CD4-positive, alpha-beta T cell treated with Interleukin-1 beta for 1 hour (primary cell): ENCODE data around the gene CCT5.
"Not testable (repeated sequence)": the region's sequence is repeated elsewhere in the genome, so short reads cannot be mapped to it uniquely, and the experiment has no call there.

Experiments used
- DNase-seq, 2 donors: peaks; one replicate each; pipeline ENCODE4 v3.0.0-alpha.2; 2020 to 2022

Gene CCT5

DNA sequence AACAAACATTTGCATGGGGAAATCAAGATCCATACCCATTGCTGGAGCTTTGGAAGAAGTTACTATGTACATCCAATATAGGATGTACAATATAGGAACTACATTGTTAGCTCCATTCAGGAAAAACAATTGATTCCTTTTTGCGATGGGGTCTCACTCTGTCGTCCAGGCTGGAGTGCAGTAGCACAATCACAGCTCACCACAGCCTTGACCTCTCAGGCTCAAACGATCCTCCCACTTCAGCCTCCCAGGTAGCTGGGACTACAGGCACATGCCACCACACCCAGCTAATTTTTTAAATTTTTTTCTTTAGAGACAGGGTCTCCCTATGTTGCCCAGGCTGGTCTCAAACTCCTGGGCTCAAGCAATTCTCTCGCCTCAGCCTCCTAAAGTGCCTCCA is 2.9 kb upstream of the CCT5 start:
- not testable (repeated sequence) for DNase-seq

DNA sequence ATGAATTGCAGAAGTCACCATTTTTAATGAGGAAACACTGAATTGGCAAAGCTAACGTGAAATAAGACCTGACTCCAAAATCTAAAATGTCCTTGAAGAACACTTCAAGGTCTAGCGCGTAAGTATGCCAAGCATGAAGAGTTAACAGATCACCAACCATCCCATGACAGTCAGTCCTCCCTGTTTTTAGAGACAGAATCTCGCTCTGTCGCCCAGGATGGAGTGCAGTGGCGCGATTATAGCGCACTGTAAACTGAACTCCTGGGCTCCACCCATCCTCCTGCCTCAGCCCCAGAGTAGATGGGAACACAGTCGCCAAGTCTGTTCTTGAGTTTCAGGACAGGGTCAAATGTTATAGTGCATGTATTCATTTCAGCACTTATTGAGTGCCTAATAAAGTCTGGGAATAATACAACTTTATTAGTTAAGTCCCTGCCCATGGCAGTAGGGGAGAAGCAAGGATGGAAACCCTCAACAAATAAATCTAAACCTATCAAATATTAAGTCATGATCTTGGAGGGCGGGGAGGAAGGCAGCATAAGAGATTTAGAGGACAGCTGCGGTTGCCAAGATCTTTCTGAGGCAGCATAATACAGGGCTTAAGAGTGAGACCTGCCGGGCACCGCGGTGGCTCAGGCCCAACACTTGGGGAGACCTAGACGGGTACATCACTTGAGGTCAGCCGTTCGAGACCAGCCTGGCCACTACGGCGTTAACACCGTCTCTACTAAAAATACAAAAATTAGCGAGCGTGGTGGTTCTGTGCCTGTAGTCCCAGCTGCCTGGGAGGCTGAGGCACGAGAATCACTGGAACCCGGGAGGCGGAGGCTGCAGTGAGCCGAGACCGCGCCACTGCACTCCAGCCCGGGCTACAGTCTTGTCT is 1.5 kb upstream of the CCT5 start:
- no peak for DNase-seq

- peak in 1 of 2 donors; percentile 16 for DNase-seq
Observed at GRCh38 chr5:10250806-10251276, 761 bp downstream of the CCT5 start.

- no peak for DNase-seq
Observed at GRCh38 chr5:10251405-10251804, 1.3 kb downstream of the CCT5 start.

DNA sequence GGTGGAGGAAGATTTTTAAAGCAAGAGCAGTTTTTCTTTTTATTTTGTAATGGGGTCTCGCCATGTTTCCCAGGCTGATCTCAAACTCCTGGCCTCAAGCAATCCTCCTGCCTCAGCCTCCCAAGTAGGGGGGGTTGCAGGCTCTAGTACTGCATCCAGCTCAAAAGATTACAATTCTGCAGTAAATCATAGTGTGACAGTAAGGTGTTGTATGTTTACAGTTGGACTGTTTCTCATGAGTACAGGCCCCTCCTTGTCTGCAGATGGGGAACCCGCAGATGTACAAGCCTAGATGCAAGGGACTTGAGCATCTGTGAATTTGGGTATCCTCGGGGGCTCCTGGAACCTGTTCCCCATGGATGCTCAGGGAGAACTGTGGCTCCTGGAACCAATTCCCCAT is 3.3 kb downstream of the CCT5 start:
- DNase-seq: no peak

DNA sequence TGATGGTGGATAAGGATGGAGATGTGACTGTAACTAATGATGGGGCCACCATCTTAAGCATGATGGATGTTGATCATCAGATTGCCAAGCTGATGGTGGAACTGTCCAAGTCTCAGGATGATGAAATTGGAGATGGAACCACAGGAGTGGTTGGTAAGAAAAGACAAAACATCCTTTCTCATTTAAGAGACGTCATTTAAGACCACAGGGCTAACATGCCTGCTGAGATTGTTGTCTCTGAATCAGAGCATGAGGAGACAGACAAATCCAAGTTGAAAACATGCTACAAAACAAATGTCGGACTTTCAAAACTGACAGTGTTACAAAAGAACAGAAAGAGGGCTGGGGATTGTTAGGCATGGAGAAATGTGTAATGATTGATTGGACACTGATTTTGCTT is 4.6 kb downstream of the CCT5 start:
- no peak for DNase-seq

- no peak for DNase-seq
Observed at GRCh38 chr5:10257870-10258269, 7.8 kb downstream of the CCT5 start.

DNA sequence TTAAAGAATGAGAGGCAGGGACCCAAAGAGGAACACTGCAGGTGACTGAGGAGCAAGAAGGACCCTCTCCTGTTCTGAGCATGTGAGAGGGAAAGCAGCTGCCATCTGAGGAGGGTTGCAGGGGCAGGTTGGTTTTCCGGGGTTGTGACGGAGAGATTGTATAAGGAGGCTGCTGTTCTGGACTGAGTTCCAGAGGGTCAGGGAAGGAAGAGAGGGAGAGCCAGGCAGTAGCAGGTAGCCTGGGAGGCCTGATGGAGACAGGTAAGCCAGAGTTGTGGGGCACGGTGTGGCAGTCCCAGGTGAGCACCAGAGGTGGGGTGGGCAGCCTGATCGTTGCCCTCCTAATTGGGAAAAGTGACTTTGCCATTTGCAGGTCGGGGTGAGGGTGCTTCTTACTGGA is 9.8 kb downstream of the CCT5 start:
- no peak for DNase-seq

- no peak for DNase-seq
Observed at GRCh38 chr5:10261065-10261464, 11.0 kb downstream of the CCT5 start.

GRCh38 chr5:10262121-10262774 is 12.2 kb downstream of the CCT5 start:
- no peak for DNase-seq

DNA sequence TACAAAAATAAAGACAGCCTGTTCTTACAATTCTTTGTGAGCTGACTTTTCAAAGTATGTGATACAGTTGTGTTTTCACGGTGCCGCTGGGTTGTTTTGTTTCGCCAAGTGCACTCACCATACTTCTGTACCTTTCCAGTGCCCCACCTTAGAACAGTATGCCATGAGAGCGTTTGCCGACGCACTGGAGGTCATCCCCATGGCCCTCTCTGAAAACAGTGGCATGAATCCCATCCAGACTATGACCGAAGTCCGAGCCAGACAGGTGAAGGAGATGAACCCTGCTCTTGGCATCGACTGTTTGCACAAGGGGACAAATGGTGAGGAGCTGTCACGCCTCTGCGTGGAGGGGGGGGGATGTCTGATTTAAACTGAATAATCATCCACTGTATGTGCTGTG is 12.9 kb downstream of the CCT5 start:
- DNase-seq: no peak

- no peak for DNase-seq
Observed at GRCh38 chr5:10264604-10265003, 14.5 kb downstream of the CCT5 start.

DNA sequence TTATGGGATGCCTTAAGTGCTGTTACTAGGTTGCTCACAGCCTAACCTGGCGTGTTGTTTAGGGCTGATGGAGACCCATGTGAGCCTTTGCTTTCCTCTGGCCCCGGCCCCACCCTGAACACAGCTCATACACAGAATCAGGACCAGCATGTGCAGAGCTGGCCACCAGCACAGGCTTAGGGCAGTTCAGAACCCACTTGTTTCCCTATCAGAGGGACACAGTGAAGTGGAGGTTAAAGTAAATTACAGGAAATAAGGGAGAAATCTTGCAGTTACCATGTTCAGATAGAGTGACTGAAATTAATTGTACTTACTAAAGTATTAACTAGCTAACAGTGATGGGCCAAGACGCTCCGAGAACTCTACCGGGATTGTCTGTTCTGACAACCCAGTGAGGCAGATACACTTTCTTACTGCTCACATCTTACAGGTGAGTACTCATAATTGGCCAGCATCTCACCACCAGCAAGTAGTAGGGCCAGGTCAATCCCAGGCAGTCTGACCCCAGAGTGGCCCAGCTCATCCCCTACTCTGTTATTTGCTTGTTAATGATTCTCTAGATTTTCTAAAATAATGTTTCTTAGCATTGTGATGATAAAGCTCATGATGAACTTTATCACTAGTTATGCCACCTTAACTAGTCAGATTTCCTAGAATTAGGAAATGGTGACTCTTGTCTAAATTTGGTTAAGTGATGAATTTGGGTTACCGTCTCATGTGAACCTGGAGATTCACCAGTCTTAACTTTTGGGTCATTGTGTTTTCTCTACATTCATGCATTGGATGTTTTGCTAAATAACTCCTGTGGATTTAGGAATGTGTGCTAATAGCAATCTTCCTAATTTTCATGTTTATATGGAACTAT is 15.4 kb downstream of the CCT5 start:
- no peak for DNase-seq

DNA sequence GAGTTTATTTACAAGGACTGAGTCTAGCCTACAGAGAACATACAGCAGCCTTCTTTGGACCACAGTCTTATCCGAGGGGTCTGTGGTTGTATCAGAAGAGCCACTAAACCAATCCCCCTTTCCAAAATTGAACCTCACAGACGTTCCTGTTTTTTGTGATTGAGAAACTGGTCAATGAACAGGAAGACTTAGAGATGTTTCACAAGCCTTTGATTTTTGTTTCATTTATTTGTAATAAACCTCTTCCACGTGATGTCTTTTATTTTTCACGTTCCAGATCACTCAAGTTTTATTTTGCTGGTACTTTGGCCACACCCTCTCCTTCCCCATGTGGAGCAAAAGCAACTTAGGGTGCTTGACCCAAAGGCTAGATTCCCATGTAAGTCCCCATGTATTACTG is 16.1 kb downstream of the CCT5 start:
- DNase-seq: no peak

DNA sequence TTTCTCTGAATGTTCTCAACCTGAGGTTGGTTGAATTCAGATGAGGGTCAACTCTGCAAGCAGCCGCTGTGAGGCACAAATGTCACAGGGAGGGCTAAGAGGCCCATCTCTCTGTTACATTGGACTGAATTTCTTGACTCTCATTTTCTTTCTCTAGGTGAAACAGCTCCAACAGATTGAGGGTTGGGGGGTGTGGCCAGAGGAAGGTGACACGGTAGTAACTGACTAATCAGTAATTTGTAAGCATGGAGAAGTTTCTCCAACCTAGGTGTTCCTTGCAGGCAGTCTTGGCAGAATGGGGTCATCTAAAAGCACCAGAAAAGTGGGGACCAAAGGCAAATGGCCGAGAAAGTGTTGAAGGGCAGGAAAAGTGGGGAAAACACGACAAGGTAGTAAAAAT is 16.8 kb downstream of the CCT5 start:
- no peak for DNase-seq

DNA sequence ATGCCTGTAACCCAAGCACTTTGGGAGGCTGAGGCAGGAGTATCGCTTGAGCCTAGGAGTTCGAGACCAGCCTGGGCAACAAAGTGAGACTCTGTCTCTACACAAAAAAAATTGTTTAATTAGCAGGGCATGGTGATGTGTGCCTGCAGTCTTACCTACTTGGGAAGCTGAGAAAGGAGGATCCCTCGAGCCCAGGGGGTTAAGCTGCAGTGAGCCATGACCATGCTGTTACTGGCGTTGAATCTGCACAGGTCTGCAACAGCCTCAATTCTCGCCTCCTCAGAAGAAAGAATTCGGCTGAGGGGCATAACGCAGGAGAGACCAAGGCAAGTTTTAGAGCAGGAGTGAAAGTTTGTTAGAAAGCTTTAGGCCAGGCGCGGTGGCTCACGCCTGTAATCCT is 18.0 kb downstream of the CCT5 start:
- no peak for DNase-seq

GRCh38 chr5:10272053-10272874 is 22.2 kb downstream of the CCT5 start:
- DNase-seq: no peak

DNA sequence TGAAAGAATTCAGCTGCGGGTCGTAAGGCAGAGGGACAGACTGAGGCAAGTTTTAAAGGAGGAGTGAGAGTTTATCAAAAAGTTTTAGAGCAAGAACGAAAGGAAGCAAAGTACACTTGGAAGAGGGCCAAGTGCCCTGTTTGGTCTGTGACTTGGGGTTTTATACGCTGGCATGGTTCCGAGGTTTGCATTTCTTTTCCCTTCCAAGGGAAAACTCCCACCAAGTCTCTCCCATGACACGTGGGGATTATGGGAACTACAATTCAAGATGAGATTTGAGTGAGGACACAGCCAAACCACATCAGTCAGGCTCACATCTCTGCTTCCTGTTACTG is 22.8 kb downstream of the CCT5 start:
- DNase-seq: not testable (repeated sequence)

GRCh38 chr5:10275460-10275859 is 25.4 kb downstream of the CCT5 start:
- DNase-seq: no peak

DNA sequence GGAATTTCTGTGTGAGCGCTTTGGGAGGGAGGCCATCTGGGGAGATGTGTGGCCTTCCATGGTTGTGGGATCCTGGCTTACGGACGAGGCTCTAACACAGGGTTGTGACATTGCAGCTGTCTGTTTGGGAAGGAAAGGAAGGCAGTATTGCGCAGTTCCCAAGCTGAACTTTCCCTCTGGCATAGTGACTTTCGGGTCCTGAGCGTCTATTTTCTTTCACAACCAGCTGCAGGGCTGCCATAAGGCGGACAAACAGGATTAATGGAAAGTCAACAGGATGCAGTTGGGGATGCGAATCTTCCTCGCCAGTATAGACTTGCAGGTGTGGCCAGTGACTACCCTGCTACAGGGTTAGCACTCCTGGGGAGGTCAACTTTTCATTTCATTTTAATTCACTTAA is 25.9 kb downstream of the CCT5 start:
- no peak for DNase-seq

- DNase-seq: no peak
Observed at GRCh38 chr5:10276691-10277090, 26.6 kb downstream of the CCT5 start.

GRCh38 chr5:10277773-10278630 is 27.9 kb downstream of the CCT5 start:
- DNase-seq: no peak
